ENCODE measurements around the gene PRKCA. TPM values are rescaled to one million over a fixed set of nuclear protein-coding genes. Genes with fewer than 3 reads are reported as not detected.

Gene PRKCA
- total and polyA plus RNA-seq, 2 experiments from 2014 or later: 6.4 to 35.4 TPM

DNA sequence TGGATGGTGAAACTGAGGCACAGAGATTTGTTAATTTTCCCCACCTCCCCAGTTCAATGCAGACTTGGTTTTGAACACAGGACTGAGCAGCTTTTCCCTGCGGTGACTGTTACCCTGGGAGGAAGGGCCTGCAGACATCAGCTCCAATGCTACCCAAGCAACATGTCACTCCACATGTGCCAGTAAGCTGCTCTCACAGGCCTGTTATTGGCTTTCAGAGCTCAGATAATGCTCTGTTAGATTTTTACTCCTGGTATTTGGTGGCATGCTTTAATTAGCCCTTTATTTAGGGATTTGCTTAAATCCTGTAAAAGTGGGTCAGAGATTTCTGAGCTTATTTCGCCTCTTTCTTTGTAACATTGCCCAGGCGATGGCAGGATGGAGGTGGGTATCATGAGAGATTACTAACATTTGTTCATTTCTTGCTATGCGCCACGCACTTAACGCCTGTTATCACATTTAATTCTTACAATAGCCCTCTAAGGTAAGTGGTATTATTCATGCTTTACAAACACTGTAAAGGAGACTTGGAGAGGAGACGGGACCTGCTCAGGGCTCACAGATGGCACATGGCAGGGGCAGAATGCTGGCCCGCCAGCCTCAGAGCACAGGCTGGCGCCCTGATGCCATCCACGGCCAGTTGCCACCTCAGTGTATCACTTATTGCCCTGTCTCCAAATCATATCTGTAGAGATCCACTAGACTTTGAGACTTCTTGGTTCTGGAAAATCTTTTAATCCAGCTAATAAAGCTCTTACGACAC, 448.5 kb downstream of the PRKCA start:
- Mint-ChIP-seq H3K4me1 (peaks cover 9% of the 10 kb centered on the region), H3K36me3 (ENCODE audit: low read depth) (no peaks in the 10 kb centered on the region; the same call in 2 of the 3 replicates), H3K4me3 (no peak overlapping the region), H3K27me3 (ENCODE audit: insufficient read depth, low read depth, poor library complexity) (peaks cover 9% of the 10 kb centered on the region), H3K27ac (no peak overlapping the region), H3K9me3 (no peaks in the 10 kb centered on the region)
- Histone ChIP-seq H3F3A (replicated peaks; ENCODE audit: low read depth) (no peaks in the 10 kb centered on the region), H3K4me3 (no peak overlapping the region), H3K4me1 (ENCODE audit: insufficient read depth) (peaks cover 5% of the 10 kb centered on the region; the same call in 1 of the 2 replicates), H3K27me3 (ENCODE audit: insufficient read depth) (no peaks in the 10 kb centered on the region), H3K27ac (ENCODE audit: low read depth) (no peak overlapping the region), H3K79me2 (replicated peaks; ENCODE audit: insufficient read depth) (no peaks in the 10 kb centered on the region), H4K20me1 (replicated peaks; ENCODE audit: insufficient read depth) (no peaks in the 10 kb centered on the region), H2AFZ (no peak overlapping the region), H3K36me3 (ENCODE audit: insufficient read depth) (no peaks in the 10 kb centered on the region), H3K4me2 (no peak overlapping the region), H3K9me2 (ENCODE audit: insufficient read depth) (no peaks in the 10 kb centered on the region)
- ATAC-seq (no peak), DNase-seq (ENCODE audit: low spot score) (no peak)
- TF ChIP-seq EZH2 (IDR thresholded peaks at IDR 0.05; ENCODE audit: low read depth, unreplicated experiment): no peak
- TF ChIP-seq ETS1 (IDR thresholded peaks at IDR 0.05): no peak
- TF ChIP-seq ZNF331 (CRISPR knock-in tag; IDR thresholded peaks at IDR 0.05; ENCODE audit: low read depth): no peak
- no peak for TF ChIP-seq EZH2phosphoT487 (IDR thresholded peaks at IDR 0.05; ENCODE audit: unreplicated experiment)
- TF ChIP-seq, protein P1, sequence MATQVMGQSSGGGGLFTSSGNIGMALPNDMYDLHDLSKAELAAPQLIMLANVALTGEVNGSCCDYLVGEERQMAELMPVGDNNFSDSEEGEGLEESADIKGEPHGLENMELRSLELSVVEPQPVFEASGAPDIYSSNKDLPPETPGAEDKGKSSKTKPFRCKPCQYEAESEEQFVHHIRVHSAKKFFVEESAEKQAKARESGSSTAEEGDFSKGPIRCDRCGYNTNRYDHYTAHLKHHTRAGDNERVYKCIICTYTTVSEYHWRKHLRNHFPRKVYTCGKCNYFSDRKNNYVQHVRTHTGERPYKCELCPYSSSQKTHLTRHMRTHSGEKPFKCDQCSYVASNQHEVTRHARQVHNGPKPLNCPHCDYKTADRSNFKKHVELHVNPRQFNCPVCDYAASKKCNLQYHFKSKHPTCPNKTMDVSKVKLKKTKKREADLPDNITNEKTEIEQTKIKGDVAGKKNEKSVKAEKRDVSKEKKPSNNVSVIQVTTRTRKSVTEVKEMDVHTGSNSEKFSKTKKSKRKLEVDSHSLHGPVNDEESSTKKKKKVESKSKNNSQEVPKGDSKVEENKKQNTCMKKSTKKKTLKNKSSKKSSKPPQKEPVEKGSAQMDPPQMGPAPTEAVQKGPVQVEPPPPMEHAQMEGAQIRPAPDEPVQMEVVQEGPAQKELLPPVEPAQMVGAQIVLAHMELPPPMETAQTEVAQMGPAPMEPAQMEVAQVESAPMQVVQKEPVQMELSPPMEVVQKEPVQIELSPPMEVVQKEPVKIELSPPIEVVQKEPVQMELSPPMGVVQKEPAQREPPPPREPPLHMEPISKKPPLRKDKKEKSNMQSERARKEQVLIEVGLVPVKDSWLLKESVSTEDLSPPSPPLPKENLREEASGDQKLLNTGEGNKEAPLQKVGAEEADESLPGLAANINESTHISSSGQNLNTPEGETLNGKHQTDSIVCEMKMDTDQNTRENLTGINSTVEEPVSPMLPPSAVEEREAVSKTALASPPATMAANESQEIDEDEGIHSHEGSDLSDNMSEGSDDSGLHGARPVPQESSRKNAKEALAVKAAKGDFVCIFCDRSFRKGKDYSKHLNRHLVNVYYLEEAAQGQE (IDR thresholded peaks at IDR 0.05; ENCODE audit: unreplicated experiment): no peak
- no peak for TF ChIP-seq NANOG (IDR thresholded peaks at IDR 0.05; ENCODE audit: borderline replicate concordance)
- TF ChIP-seq, protein P2, sequence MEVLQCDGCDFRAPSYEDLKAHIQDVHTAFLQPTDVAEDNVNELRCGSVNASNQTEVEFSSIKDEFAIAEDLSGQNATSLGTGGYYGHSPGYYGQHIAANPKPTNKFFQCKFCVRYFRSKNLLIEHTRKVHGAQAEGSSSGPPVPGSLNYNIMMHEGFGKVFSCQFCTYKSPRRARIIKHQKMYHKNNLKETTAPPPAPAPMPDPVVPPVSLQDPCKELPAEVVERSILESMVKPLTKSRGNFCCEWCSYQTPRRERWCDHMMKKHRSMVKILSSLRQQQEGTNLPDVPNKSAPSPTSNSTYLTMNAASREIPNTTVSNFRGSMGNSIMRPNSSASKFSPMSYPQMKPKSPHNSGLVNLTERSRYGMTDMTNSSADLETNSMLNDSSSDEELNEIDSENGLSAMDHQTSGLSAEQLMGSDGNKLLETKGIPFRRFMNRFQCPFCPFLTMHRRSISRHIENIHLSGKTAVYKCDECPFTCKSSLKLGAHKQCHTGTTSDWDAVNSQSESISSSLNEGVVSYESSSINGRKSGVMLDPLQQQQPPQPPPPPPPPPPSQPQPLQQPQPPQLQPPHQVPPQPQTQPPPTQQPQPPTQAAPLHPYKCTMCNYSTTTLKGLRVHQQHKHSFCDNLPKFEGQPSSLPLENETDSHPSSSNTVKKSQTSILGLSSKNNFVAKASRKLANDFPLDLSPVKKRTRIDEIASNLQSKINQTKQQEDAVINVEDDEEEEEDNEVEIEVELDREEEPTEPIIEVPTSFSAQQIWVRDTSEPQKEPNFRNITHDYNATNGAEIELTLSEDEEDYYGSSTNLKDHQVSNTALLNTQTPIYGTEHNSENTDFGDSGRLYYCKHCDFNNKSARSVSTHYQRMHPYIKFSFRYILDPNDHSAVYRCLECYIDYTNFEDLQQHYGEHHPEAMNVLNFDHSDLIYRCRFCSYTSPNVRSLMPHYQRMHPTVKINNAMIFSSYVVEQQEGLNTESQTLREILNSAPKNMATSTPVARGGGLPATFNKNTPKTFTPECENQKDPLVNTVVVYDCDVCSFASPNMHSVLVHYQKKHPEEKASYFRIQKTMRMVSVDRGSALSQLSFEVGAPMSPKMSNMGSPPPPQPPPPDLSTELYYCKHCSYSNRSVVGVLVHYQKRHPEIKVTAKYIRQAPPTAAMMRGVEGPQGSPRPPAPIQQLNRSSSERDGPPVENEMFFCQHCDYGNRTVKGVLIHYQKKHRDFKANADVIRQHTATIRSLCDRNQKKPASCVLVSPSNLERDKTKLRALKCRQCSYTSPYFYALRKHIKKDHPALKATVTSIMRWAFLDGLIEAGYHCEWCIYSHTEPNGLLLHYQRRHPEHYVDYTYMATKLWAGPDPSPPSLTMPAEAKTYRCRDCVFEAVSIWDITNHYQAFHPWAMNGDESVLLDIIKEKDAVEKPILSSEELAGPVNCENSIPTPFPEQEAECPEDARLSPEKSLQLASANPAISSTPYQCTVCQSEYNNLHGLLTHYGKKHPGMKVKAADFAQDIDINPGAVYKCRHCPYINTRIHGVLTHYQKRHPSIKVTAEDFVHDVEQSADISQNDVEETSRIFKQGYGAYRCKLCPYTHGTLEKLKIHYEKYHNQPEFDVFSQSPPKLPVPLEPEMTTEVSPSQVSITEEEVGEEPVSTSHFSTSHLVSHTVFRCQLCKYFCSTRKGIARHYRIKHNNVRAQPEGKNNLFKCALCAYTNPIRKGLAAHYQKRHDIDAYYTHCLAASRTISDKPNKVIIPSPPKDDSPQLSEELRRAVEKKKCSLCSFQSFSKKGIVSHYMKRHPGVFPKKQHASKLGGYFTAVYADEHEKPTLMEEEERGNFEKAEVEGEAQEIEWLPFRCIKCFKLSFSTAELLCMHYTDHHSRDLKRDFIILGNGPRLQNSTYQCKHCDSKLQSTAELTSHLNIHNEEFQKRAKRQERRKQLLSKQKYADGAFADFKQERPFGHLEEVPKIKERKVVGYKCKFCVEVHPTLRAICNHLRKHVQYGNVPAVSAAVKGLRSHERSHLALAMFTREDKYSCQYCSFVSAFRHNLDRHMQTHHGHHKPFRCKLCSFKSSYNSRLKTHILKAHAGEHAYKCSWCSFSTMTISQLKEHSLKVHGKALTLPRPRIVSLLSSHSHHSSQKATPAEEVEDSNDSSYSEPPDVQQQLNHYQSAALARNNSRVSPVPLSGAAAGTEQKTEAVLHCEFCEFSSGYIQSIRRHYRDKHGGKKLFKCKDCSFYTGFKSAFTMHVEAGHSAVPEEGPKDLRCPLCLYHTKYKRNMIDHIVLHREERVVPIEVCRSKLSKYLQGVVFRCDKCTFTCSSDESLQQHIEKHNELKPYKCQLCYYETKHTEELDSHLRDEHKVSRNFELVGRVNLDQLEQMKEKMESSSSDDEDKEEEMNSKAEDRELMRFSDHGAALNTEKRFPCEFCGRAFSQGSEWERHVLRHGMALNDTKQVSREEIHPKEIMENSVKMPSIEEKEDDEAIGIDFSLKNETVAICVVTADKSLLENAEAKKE (CRISPR knock-in tag; IDR thresholded peaks at IDR 0.05): no peak
